Muscle of back (tissue), 11 donors: ENCODE measurements around the gene SOX2. TPM values are rescaled to one million over a fixed set of nuclear protein-coding genes. Genes with fewer than 3 reads are reported as not detected.
A peak's percentile ranks its signal among the peaks of the same experiment; 100 is the strongest.
"Not testable (repeated sequence)": the region's sequence is repeated elsewhere in the genome, so short reads cannot be mapped to it uniquely, and the experiment has no call there.

ENCODE experiments used
- DNase-seq, 3 donors: peaks; one replicate each; pipeline versions ENCODE4 v3.0.0 to v3.0.0-alpha.2; 2013
- polyA plus RNA-seq, 10 donors: library from polyadenylated mRNA; unstranded; fragments of 120-200 nt; gene quantifications; one replicate each; pipeline ENCODE4 v1.2.1, GENCODE V29; 2013; ENCODE audit not compliant: insufficient read length in 10 of 10

The SOX2 gene
- polyA plus RNA-seq, 10 donors, result 0.19 to 2.3 (median 0.48) TPM

- DNase-seq, result no peak
Measured at GRCh38 chr3:181753391-181753790, 41.7 kb downstream of the SOX2 start.

GRCh38 chr3:181755959-181756358, 44.2 kb downstream of the SOX2 start:
- DNase-seq, result no peak

GRCh38 chr3:181756645-181757297, 45.0 kb downstream of the SOX2 start:
- no peak for DNase-seq

GRCh38 chr3:181757694-181758306, 46.1 kb downstream of the SOX2 start:
- peak in 1 of 3 donors; percentile 5 for DNase-seq

GRCh38 chr3:181761906-181762305, 50.2 kb downstream of the SOX2 start:
- DNase-seq, result no peak

- DNase-seq, result not testable (repeated sequence)
Measured at GRCh38 chr3:181764033-181764432, 52.3 kb downstream of the SOX2 start.
